Measurements from ENCODE around the gene GRIP1.

Gene GRIP1

GRCh38 chr12:66644151-66644550 is 34.7 kb downstream of the GRIP1 start:
- DNase-seq: no peak

GRCh38 chr12:66640691-66641460 is 38.0 kb downstream of the GRIP1 start:
- DNase-seq: no peak

- no peak for DNase-seq
These were observed 40.2 kb downstream of the GRIP1 start for GRCh38 chr12:66638666-66639065.

- no peak for DNase-seq
These were observed 41.1 kb downstream of the GRIP1 start for GRCh38 chr12:66637699-66638301.

- DNase-seq: no peak
These were observed 42.1 kb downstream of the GRIP1 start for GRCh38 chr12:66636771-66637170.

- no peak for DNase-seq
These were observed 45.2 kb downstream of the GRIP1 start for GRCh38 chr12:66633676-66634075.

- DNase-seq: no peak
These were observed 49.6 kb downstream of the GRIP1 start for GRCh38 chr12:66629138-66629870.

GRCh38 chr12:66627988-66628317 is 50.9 kb downstream of the GRIP1 start:
- no peak for DNase-seq

GRCh38 chr12:66627270-66627987 is 51.4 kb downstream of the GRIP1 start:
- no peak for DNase-seq

GRCh38 chr12:66624806-66625205 is 54.1 kb downstream of the GRIP1 start:
- DNase-seq: no peak

GRCh38 chr12:66623455-66623854 is 55.4 kb downstream of the GRIP1 start:
- DNase-seq: peak in 1 of 2 donors; percentile 2

GRCh38 chr12:66620688-66621087 is 58.2 kb downstream of the GRIP1 start:
- no peak for DNase-seq

GRCh38 chr12:66620026-66620425 is 58.9 kb downstream of the GRIP1 start:
- DNase-seq: no peak

GRCh38 chr12:66617991-66618390 is 60.9 kb downstream of the GRIP1 start:
- DNase-seq: no peak

- DNase-seq: no peak
These were observed 66.6 kb downstream of the GRIP1 start for GRCh38 chr12:66612090-66612775.

GRCh38 chr12:66607147-66607546 is 71.7 kb downstream of the GRIP1 start:
- DNase-seq: no peak

GRCh38 chr12:66605293-66605692 is 73.6 kb downstream of the GRIP1 start:
- DNase-seq: no peak

GRCh38 chr12:66603981-66604479 is 74.8 kb downstream of the GRIP1 start:
- no peak for DNase-seq

- DNase-seq: no peak
These were observed 75.4 kb downstream of the GRIP1 start for GRCh38 chr12:66603461-66603860.

GRCh38 chr12:66602483-66603143 is 76.3 kb downstream of the GRIP1 start:
- no peak for DNase-seq

- DNase-seq: no peak
These were observed 78.0 kb downstream of the GRIP1 start for GRCh38 chr12:66600903-66601302.

GRCh38 chr12:66599816-66600215 is 79.1 kb downstream of the GRIP1 start:
- DNase-seq: no peak
